Prostate gland (tissue), 2 donors: ENCODE measurements around the gene GTF3A. TPM values are rescaled to one million over a fixed set of nuclear protein-coding genes. Genes with fewer than 3 reads are reported as not detected.

Source experiments
- DNase-seq: peaks from one replicate; pipeline ENCODE4 v3.0.0-alpha.2; 2019; ENCODE audit warnings: low spot score
- H3K27ac ChIP-seq, 2 donors: fragments of 200-600 bp; sonication (generic); 2 replicates each; pipeline ENCODE4 v1.5.1; 2017 to 2019
- H3K27me3 ChIP-seq: fragments of 200-600 bp; sonication (generic); replicated peaks from 2 replicates; pipeline ENCODE4 v1.5.1; 2019; ENCODE audit not compliant: insufficient read depth
- H3K36me3 ChIP-seq, 2 donors: fragments of 200-600 bp; sonication (generic); 1 replicate in 1 of 2; 2 replicates in 1 of 2; pipeline versions ENCODE4 v1.5.1 to v1.8.1; 2017 to 2019
- H3K4me1 ChIP-seq: fragments of 200-600 bp; sonication (generic); replicated peaks from 2 replicates; pipeline ENCODE4 v1.5.1; 2019
- H3K4me3 ChIP-seq, 2 donors: fragments of 200-600 bp; sonication (generic); 2 replicates each; pipeline ENCODE4 v1.5.1; 2017 to 2019
- H3K9me3 ChIP-seq: fragments of 200-600 bp; sonication (generic); 2 replicates; pipeline ENCODE4 v1.5.1; 2017
- POLR2A ChIP-seq: fragments of 450-650 bp; IDR thresholded peaks from one replicate; pipeline ENCODE4 v1.6.1; 2016; ENCODE audit warnings: antibody characterized with exemption, mild to moderate bottlenecking
- POLR2AphosphoS5 ChIP-seq: sonication (generic); formaldehyde crosslinking; IDR thresholded peaks from one replicate; pipeline ENCODE4 v1.6.1; 2017; ENCODE audit warnings: antibody characterized with exemption
- WGBS: methylation state at CpG from one replicate; pipeline ENCODE4 v1.1.5; 2018; 5-methylcytosine and 5-hydroxymethylcytosine counted together
- intact Hi-C: fragments of 100-400 bp; cut with DNase I; formaldehyde crosslinking; loops from one replicate; pipeline ENCODE4 v1.14.2; 2022
- total RNA-seq, 2 donors: library from RNA; depleted of rRNA; stranded (reverse); fragments of >200 nt; gene quantifications; one replicate each; pipeline ENCODE4 v1.1.0, GENCODE V29; 2016
- TF ChIP-seq, protein P1 (sequence below), 4 experiments: fragments of 200-600 bp in 2 of 4; fragments of 450-650 bp in 2 of 4; sonication (generic) in 2 of 4; IDR thresholded peaks; 1 replicate in 3 of 4; 2 replicates in 1 of 4; pipeline ENCODE4 v1.5.1; 2016 to 2019; ENCODE audit warnings: antibody characterized with exemption in 4 of 4, mild to moderate bottlenecking in 2 of 4, moderate library complexity in 2 of 4

The GTF3A gene
- total RNA-seq, 2 donors from 2014 or later = 95.0 to 142 TPM

- 88% methylated on average over 7 of the region's 7 CpGs for WGBS
- no peak overlapping the region for H3K27ac ChIP-seq
- intact Hi-C loops = no loop called here
Measured at GRCh38 chr13:27442797-27443196, 18.4 kb downstream of the GTF3A start.

DNA sequence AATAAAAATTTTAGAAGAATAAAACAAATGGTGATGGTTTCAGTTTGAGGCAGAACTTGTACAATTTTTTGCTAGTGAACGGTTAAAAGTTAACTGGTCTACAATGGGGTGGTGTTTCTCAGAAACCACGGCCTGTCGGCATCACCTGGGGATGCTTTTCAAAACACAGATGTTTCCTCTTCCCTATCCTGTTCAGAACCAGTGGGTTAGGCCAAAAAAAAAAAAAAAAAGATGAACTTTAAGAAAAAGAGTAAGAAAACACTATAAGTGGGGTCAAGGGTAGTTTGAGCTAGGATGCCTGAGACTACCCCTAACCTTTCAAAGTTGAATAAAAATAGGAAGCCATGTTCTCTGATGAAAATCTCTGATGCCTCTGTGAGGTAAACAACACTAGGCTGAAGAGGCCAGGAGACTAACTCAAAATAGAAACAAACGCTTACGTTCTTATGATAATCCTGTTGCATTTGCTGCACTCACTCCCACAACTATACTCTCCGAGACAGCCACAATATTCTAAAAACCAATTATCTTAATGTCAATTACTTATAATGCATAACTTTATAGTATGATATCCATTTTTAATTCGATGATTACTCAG lies 22.7 kb downstream of the GTF3A start:
- H3K36me3 ChIP-seq = no peaks in the 10 kb centered on the region
- no peaks in the 10 kb centered on the region for H3K9me3 ChIP-seq
- H3K27ac ChIP-seq = no peak overlapping the region
- no peak for DNase-seq
- no peak for TF ChIP-seq POLR2AphosphoS5
- H3K4me1 ChIP-seq = no peaks in the 10 kb centered on the region
- intact Hi-C loops = no loop called here
- whole genome bisulfite sequencing = 72% methylated on average over 7 of the region's 7 CpGs
- H3K4me3 ChIP-seq = no peak overlapping the region
- no peaks in the 10 kb centered on the region for H3K27me3 ChIP-seq

More at GRCh38 chr13:27442797-27443196, 18.4 kb downstream of the GTF3A start:
- Histone ChIP-seq H3K9me3 (no peaks in the 10 kb centered on the region), H3K27me3 (no peaks in the 10 kb centered on the region), H3K4me3 (no peak overlapping the region), H3K36me3 (no peaks in the 10 kb centered on the region), H3K4me1 (no peaks in the 10 kb centered on the region)
- DNase-seq = no peak
- TF ChIP-seq, protein P1, sequence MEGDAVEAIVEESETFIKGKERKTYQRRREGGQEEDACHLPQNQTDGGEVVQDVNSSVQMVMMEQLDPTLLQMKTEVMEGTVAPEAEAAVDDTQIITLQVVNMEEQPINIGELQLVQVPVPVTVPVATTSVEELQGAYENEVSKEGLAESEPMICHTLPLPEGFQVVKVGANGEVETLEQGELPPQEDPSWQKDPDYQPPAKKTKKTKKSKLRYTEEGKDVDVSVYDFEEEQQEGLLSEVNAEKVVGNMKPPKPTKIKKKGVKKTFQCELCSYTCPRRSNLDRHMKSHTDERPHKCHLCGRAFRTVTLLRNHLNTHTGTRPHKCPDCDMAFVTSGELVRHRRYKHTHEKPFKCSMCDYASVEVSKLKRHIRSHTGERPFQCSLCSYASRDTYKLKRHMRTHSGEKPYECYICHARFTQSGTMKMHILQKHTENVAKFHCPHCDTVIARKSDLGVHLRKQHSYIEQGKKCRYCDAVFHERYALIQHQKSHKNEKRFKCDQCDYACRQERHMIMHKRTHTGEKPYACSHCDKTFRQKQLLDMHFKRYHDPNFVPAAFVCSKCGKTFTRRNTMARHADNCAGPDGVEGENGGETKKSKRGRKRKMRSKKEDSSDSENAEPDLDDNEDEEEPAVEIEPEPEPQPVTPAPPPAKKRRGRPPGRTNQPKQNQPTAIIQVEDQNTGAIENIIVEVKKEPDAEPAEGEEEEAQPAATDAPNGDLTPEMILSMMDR (IDR thresholded peaks at IDR 0.05) = no peak
- no peak for TF ChIP-seq POLR2A
- no peak for TF ChIP-seq POLR2AphosphoS5

DNA sequence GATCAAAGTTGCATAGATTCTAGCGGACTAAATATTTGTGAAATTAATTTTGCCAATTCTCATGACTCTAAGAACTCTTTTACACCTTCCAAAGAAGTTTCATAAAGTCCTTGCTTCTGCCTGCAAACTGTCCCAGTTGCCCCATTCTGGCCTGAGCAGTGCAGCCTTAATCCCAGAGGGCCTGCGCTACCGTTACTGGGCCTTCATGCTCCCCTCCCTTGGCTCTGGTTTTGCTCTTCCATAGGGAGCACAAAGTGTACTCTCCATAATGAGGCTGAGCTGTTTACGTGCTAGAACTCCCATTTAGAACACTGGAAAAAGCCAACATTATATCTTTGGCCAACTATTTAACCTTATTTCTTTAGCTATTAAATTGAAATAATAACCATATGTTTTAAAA lies 23.9 kb downstream of the GTF3A start:
- Histone ChIP-seq H3K27ac (peak overlapping the region in 1 of 2 donors; percentile 95), H3K27me3 (no peaks in the 10 kb centered on the region), H3K9me3 (no peaks in the 10 kb centered on the region), H3K4me1 (no peaks in the 10 kb centered on the region), H3K4me3 (no peak overlapping the region), H3K36me3 (no peaks in the 10 kb centered on the region)
- TF ChIP-seq, protein P1 (IDR thresholded peaks at IDR 0.05) = no peak
- no peak for TF ChIP-seq POLR2A
- no peak for TF ChIP-seq POLR2AphosphoS5
- intact Hi-C loops = no loop called here
- no peak for DNase-seq
- WGBS = 60% methylated on average over 4 of the region's 4 CpGs

- Histone ChIP-seq H3K36me3 (no peaks in the 10 kb centered on the region), H3K27me3 (no peaks in the 10 kb centered on the region), H3K4me3 (peak overlapping the region; percentile 81 to 95), H3K27ac (peak overlapping the region; percentile 95 to 98), H3K4me1 (no peaks in the 10 kb centered on the region), H3K9me3 (no peaks in the 10 kb centered on the region)
- no peak for DNase-seq
- 36% methylated on average over 15 of the region's 15 CpGs for WGBS
- intact Hi-C loops = no loop called here
- no peak for TF ChIP-seq POLR2A
- TF ChIP-seq POLR2AphosphoS5 = no peak
- TF ChIP-seq, protein P1 (IDR thresholded peaks at IDR 0.05) = no peak
Measured at GRCh38 chr13:27449081-27449603, 24.7 kb downstream of the GTF3A start.

DNA sequence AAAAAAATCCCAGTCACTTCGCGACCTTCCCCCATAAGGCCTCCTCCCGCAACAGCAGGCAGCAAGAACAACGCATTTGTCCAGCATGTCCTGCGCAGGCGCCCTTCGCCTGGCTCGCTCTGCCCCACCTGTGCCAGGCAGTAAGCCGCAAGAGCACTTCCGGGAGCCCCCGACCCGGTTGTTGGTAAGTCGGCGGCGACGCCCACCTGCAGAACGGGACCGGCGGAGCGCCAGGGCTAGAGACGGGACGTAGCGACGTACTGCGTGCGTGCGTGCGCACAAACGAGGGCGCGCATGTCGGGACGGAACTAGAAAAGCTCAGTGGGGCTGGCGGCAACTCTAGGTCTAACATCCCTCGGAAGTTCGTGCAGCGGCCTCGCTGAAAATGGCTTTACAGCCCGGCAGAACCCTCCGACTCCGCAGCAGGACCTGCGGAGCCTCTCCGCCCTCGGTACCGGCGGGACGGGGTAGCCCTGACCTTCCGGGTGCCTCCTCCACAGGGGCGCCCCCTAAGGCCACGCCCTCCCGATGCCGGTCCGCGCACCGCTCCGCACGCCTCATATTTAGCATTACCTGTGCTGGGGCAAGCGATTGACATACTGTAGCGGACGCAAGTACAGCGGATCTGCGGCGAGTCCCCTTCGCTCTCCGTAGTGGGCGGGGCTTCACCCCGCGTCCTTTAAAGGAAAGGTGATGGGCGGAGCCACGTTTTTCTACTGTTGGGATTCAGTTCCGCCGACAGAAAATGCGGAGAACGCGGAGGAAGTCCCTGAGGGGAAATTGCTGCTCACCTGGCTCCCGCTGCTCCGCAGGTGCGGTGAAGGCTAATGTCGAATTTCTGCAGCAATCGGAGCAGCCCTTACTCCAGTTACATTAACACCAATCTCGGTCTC lies 25.8 kb downstream of the GTF3A start, which contains the start of gene MTIF3:
Gene MTIF3, minus strand, starts transcription at position 629 of the 893 bp plus-strand sequence. CDS start 10,116 bp downstream, outside the sequence.
- intact Hi-C loops = loop anchor here (1.0 to 5.0 kb wide), 2 partner anchors 26 to 172 kb away; partner anchors contain the start of genes GTF3A, LNX2 and POLR1D
- peak; percentile 88 for TF ChIP-seq POLR2A
- TF ChIP-seq POLR2AphosphoS5 = peak; percentile 93
- TF ChIP-seq, protein P1 (IDR thresholded peaks at IDR 0.05) = peak in 2 of 4 experiments; percentile 9 to 24
- H3K4me3 ChIP-seq = peak within 1 kb of the TSS; percentile 81 to 95
- no peaks in the 10 kb centered on the region for H3K9me3 ChIP-seq
- H3K36me3 ChIP-seq = no peaks in the 10 kb centered on the region
- H3K27me3 ChIP-seq = no peaks in the 10 kb centered on the region
- under 1% methylated on average over 81 of the region's 81 CpGs for WGBS
- H3K27ac ChIP-seq = peak within 1 kb of the TSS; percentile 95 to 98
- H3K4me1 ChIP-seq = no peaks in the 10 kb centered on the region
- peak; percentile 96 for DNase-seq
